NCI-H2196 treated with DMSO at 0.1 percent for 48 hours (cell line): ENCODE results near the gene TKFC.

ENCODE experiments used
- DNase-seq: peaks from one replicate; lab custom pipeline; 2025; ENCODE audit not compliant: unreplicated experiment; lab: John Stamatoyannopoulos, UW

TKFC gene

GRCh38 chr11:61343792-61344745 lies 11.0 kb downstream of the TKFC start:
- no peak for DNase-seq

- DNase-seq: no peak
Observed at GRCh38 chr11:61345170-61345610, 12.2 kb downstream of the TKFC start.

- DNase-seq: no peak
Observed at GRCh38 chr11:61345954-61346843, 13.2 kb downstream of the TKFC start.

- no peak for DNase-seq
Observed at GRCh38 chr11:61347916-61348461, 15.0 kb downstream of the TKFC start.

- DNase-seq: peak; percentile 8
Observed at GRCh38 chr11:61349189-61349751, 16.2 kb downstream of the TKFC start.

- DNase-seq: no peak
Observed at GRCh38 chr11:61349916-61350315, 16.9 kb downstream of the TKFC start.

GRCh38 chr11:61350336-61350735 lies 17.3 kb downstream of the TKFC start:
- no peak for DNase-seq

- DNase-seq: no peak
Observed at GRCh38 chr11:61350803-61351202, 17.8 kb downstream of the TKFC start.

- no peak for DNase-seq
Observed at GRCh38 chr11:61352038-61352437, 19.0 kb downstream of the TKFC start.

GRCh38 chr11:61353131-61354067 lies 20.4 kb downstream of the TKFC start:
- DNase-seq: no peak

- no peak for DNase-seq
Observed at GRCh38 chr11:61354208-61354607, 21.2 kb downstream of the TKFC start.

- no peak for DNase-seq
Observed at GRCh38 chr11:61356706-61357105, 23.7 kb downstream of the TKFC start.

- DNase-seq: no peak
Observed at GRCh38 chr11:61357233-61357893, 24.3 kb downstream of the TKFC start.

GRCh38 chr11:61357894-61358239 lies 24.8 kb downstream of the TKFC start:
- DNase-seq: no peak

- DNase-seq: no peak
Observed at GRCh38 chr11:61358566-61358965, 25.5 kb downstream of the TKFC start.

- DNase-seq: no peak
Observed at GRCh38 chr11:61359516-61359915, 26.5 kb downstream of the TKFC start.

- no peak for DNase-seq
Observed at GRCh38 chr11:61361237-61361740, 28.3 kb downstream of the TKFC start.

GRCh38 chr11:61361741-61362541 lies 28.9 kb downstream of the TKFC start, which contains the start of the genes CYB561A3 and TMEM138:
Gene CYB561A3, minus strand, starts transcription at chr11:61361882. Its CDS starts 5,169 bp downstream, at chr11:61356713.
Gene TMEM138, plus strand, starts transcription at chr11:61362374. Its CDS starts 2,017 bp downstream, at chr11:61364391.
- DNase-seq: peak; percentile 88
